Parathyroid adenoma (tissue), 2 donors: ENCODE data around the gene TRIM63.
"Not testable (repeated sequence)": the region's sequence is repeated elsewhere in the genome, so short reads cannot be mapped to it uniquely, and the experiment has no call there.

Experiments used
- H2AFZ ChIP-seq: fragments of 300-600 bp; sonication (generic); one replicate; pipeline ENCODE4 v1.7.0; 2017; ENCODE audit warnings: antibody characterized with exemption, mild to moderate bottlenecking
- H3K27ac ChIP-seq: fragments of 300-600 bp; sonication (generic); one replicate; pipeline ENCODE4 v1.7.0; 2017
- H3K27me3 ChIP-seq: fragments of 300-600 bp; sonication (generic); one replicate; pipeline ENCODE4 v1.7.0; 2017; ENCODE audit warnings: low read length; ENCODE audit not compliant: control insufficient read depth, insufficient read depth
- H3K36me3 ChIP-seq: fragments of 300-600 bp; sonication (generic); one replicate; pipeline ENCODE4 v1.7.0; 2017; ENCODE audit warnings: low read length; ENCODE audit not compliant: control insufficient read depth, insufficient read depth
- H3K4me1 ChIP-seq: fragments of 300-600 bp; sonication (generic); one replicate; pipeline ENCODE4 v1.7.0; 2017; ENCODE audit warnings: control low read depth
- H3K4me2 ChIP-seq: fragments of 300-600 bp; sonication (generic); one replicate; pipeline ENCODE4 v1.7.0; 2017; ENCODE audit warnings: low read length
- H3K4me3 ChIP-seq: fragments of 300-600 bp; sonication (generic); one replicate; pipeline ENCODE4 v1.7.0; 2017; ENCODE audit warnings: low read depth, low read length
- H3K79me2 ChIP-seq: fragments of 300-600 bp; sonication (generic); one replicate; pipeline ENCODE4 v1.7.0; 2017; ENCODE audit warnings: control low read depth
- H3K9ac ChIP-seq: fragments of 300-600 bp; sonication (generic); one replicate; pipeline ENCODE4 v1.7.0; 2017; ENCODE audit warnings: mild to moderate bottlenecking
- H3K9me3 ChIP-seq: fragments of 300-600 bp; sonication (generic); one replicate; pipeline ENCODE4 v1.7.0; 2017; ENCODE audit warnings: low read length; ENCODE audit not compliant: control insufficient read depth
- TF ChIP-seq, protein P1 (sequence below): fragments of 300-600 bp; sonication (generic); IDR thresholded peaks from one replicate; pipeline ENCODE4 v1.7.0; 2017; ENCODE audit warnings: antibody characterized with exemption, mild to moderate bottlenecking
- donor health status: primary hyperparathyroidism.

Gene TRIM63

GRCh38 chr1:26110731-26111529 is 43.5 kb upstream of the TRIM63 start:
- Histone ChIP-seq H2AFZ (peak overlapping the region; percentile 89), H3K27me3 (no peaks in the 10 kb centered on the region), H3K9me3 (no peaks in the 10 kb centered on the region), H3K4me2 (peak overlapping the region; percentile 86), H3K4me3 (peak overlapping the region; percentile 99), H3K27ac (peak overlapping the region; percentile 88), H3K79me2 (peaks cover 3% of the 10 kb centered on the region), H3K36me3 (no peaks in the 10 kb centered on the region), H3K9ac (peak overlapping the region; percentile 53), H3K4me1 (peaks cover 3% of the 10 kb centered on the region)
- TF ChIP-seq, protein P1, sequence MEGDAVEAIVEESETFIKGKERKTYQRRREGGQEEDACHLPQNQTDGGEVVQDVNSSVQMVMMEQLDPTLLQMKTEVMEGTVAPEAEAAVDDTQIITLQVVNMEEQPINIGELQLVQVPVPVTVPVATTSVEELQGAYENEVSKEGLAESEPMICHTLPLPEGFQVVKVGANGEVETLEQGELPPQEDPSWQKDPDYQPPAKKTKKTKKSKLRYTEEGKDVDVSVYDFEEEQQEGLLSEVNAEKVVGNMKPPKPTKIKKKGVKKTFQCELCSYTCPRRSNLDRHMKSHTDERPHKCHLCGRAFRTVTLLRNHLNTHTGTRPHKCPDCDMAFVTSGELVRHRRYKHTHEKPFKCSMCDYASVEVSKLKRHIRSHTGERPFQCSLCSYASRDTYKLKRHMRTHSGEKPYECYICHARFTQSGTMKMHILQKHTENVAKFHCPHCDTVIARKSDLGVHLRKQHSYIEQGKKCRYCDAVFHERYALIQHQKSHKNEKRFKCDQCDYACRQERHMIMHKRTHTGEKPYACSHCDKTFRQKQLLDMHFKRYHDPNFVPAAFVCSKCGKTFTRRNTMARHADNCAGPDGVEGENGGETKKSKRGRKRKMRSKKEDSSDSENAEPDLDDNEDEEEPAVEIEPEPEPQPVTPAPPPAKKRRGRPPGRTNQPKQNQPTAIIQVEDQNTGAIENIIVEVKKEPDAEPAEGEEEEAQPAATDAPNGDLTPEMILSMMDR = no peak

DNA sequence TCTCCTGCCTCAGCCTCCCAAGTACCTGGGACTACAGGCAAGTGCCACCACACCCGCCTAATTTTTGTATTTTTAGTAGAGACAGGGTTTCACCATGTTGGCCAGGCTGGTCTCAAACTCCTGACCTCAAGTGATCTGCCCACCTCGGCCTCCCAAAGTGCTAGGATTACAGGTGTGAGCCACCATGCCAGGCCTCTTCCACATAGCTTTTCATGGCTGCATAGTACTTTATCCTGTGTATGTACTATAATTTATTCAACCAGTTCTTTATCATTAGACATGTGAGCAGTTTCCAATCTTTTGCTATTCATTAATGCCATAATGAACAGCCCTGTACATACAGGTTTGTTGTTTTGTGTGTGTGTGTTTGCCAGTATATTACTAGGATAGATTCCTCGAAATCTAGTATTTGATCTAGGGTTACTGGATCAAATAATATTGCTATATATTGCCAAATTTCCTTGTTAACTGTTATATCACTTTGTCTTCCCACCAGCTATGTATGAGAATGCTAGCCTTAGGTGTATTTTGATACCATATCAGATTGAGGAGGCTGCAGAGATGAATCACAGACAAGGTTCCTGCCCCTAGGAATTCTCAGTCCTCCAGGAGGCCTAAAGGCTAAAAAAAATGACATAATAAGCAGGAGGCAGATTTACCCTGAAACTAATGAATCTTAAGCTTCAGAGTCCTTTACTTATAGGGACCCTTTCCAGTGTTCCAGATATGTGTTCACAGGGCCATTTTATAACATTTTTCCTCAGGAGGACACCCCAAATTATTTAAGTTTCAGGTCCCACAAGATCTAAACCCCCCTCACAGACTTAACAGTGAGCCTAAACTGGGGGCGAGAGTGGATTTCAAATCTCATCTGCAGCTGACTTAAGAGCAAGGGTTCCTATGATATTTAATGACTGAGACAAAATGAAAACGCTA is 42.1 kb upstream of the TRIM63 start:
- Histone ChIP-seq H3K4me1 (peaks cover 3% of the 10 kb centered on the region), H3K4me3 (no peak overlapping the region), H3K27me3 (no peaks in the 10 kb centered on the region), H3K27ac (no peak overlapping the region), H3K36me3 (no peaks in the 10 kb centered on the region), H3K9ac (no peak overlapping the region), H3K79me2 (peaks cover under 1% of the 10 kb centered on the region), H2AFZ (no peak overlapping the region), H3K4me2 (no peak overlapping the region), H3K9me3 (no peaks in the 10 kb centered on the region)
- TF ChIP-seq, protein P1 = no peak

DNA sequence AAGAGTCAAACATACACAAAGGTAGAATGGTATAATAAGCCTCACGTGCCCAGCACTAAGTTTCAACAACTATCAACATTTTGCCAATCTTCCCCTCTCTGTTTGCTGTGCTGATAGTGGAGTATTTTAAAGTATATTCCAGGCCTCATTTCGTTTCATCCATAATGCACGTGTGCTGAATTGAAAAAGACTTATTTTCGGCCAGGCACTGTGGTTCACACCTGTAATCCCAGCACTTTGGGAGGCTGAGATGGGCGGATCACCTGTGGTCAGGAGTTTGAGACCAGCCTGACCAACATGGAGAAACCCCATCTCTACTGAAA is 37.8 kb upstream of the TRIM63 start:
- not testable (repeated sequence) for H3K9me3 ChIP-seq, H3K27ac ChIP-seq, H3K4me1 ChIP-seq, H3K36me3 ChIP-seq, H3K79me2 ChIP-seq, H2AFZ ChIP-seq, H3K4me2 ChIP-seq, H3K4me3 ChIP-seq, H3K27me3 ChIP-seq, H3K9ac ChIP-seq

GRCh38 chr1:26102526-26102925 is 35.1 kb upstream of the TRIM63 start:
- no peaks in the 10 kb centered on the region for H3K79me2 ChIP-seq
- H3K9ac ChIP-seq = no peak overlapping the region
- H3K4me1 ChIP-seq = no peaks in the 10 kb centered on the region
- TF ChIP-seq, protein P1 = no peak
- H3K4me2 ChIP-seq = no peak overlapping the region
- H3K27me3 ChIP-seq = no peaks in the 10 kb centered on the region
- H2AFZ ChIP-seq = no peak overlapping the region
- H3K36me3 ChIP-seq = no peaks in the 10 kb centered on the region
- no peak overlapping the region for H3K27ac ChIP-seq
- no peak overlapping the region for H3K4me3 ChIP-seq
- H3K9me3 ChIP-seq = no peaks in the 10 kb centered on the region

GRCh38 chr1:26102119-26102518 is 34.7 kb upstream of the TRIM63 start:
- Histone ChIP-seq H3K79me2 (no peaks in the 10 kb centered on the region), H3K9me3 (no peaks in the 10 kb centered on the region), H3K27me3 (no peaks in the 10 kb centered on the region), H3K4me3 (no peak overlapping the region), H3K4me1 (no peaks in the 10 kb centered on the region), H2AFZ (no peak overlapping the region), H3K4me2 (no peak overlapping the region), H3K36me3 (no peaks in the 10 kb centered on the region), H3K27ac (no peak overlapping the region), H3K9ac (no peak overlapping the region)
- TF ChIP-seq, protein P1 = no peak

DNA sequence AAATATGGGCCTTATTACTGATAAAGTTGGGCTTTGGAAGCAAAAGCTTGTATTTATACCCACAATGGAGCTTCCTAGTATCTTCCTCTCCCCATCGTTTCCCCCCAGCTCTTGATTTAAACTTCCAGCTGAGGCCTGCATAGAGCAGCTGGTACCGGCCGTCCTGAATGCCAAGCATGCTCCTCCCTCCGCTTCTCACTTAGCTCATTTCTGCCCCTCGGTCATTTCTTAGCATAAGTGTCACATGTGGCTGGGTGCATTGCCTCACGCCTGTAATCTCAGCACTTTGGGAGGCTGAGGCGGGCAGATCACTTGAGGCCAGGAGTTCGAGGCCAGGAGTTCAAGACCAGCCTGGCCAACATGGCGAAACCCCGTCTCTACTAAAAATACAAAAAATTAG is 32.8 kb upstream of the TRIM63 start:
- H3K4me3 ChIP-seq, H3K27ac ChIP-seq, H3K4me2 ChIP-seq, H3K4me1 ChIP-seq, H3K36me3 ChIP-seq, H3K27me3 ChIP-seq, H2AFZ ChIP-seq, H3K79me2 ChIP-seq, H3K9ac ChIP-seq, H3K9me3 ChIP-seq: not testable (repeated sequence)
